HUDEP-2 (cell line): ENCODE measurements around the gene STX8.
A peak's percentile ranks its signal among the peaks of the same experiment; 100 is the strongest.
"Not testable (repeated sequence)": the region's sequence is repeated elsewhere in the genome, so short reads cannot be mapped to it uniquely, and the experiment has no call there.

Experiments used
- DNase-seq, 76 experiments: peaks; one replicate each; lab custom pipeline; 2025; ENCODE audit not compliant: unreplicated experiment in 76 of 76; lab: John Stamatoyannopoulos, UW

The STX8 gene

DNA sequence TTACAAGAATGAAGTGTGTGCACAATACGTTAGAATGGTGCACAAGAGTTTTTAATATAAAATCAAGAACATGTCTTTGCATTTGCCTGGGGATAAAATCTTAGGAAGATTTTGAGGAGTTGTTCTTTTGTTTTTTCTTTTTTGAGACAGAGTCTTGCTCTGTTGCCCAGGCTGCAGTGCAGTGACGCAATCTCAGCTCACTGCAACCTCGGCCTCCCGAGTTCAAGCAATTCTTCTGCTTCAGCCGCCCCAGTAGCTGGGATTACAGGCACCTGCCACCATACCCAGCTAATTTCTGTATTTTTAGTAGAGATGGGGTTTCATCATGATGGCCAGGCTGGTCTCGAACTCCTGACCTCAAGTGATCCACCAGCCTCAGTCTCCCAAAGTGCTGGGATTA is 128.3 kb downstream of the STX8 start:
- not testable (repeated sequence) for DNase-seq

DNA sequence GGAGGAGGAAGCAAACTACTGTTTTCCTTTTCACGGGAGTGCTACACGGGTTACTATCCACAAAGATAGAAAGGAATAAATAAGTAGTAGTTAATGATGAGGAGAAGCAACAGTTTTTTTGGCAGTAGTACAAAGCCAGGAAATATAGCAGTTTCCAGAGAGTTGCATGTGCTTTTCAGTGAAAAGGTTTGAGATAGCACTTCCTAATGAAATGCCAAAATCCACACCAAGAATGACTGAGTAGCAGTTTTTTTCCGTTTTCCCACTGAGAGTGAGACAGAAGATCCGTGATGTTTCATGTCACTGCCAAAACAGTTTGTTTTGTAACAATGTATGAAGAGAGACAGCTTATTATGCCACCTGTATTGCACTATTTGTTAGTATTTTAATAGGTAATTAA is 129.1 kb downstream of the STX8 start:
- no peak for DNase-seq

DNA sequence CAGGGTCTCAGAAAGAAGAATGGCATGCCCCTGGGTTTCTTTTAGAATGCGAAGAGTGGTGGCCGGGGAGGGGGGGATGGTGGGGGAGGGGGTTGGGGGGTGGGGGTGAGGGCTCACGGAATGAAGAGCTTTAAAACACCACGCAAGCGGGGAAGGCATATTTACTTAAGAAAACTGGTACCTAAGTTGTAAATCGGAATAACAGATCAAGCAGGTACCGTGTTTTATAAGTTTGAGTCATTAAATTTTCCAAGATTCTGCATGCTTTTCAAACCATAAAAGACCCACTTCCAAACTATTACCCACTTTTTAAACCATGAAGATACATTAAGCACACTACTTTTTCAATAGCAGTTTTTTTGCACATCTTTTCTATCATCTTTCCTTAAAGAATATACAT is 130.2 kb downstream of the STX8 start:
- DNase-seq = no peak

DNA sequence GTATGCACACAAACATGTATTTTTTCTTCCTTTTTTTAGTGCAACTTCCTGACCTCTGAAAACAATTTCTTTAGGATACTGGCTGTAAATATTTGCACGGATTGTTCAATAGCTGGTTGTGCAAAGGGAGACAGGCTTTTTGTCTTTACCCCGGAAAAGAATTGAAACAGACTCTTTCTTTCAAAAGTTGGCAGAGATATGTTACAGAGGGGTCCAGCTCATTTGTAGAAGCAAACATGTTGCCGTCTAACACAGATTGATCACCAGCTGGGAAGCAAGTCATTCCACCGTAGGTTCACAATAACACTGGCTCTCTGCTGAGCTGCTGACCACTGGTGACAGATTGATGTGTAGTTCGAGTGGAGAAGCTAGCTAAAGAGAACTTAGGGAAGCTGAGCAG is 130.9 kb downstream of the STX8 start:
- DNase-seq = no peak

DNA sequence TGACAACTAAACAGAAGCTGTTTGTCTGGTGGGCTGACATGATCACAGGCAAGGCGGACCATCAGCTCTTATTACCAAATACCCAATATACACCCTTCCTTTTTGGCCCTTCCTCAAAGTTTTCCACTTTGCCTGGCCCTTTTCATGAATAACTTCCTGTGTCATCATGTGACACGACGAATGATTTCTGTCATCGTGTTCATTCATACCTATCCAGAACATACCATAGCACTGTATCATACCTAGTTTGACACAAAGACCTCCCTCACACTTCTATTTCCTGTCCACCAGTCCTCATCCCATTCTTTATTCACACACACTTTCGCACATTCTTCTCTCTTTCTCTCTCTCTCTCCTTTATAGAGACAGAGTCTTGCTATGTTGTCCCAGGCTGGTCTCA is 131.8 kb downstream of the STX8 start:
- no peak for DNase-seq

DNA sequence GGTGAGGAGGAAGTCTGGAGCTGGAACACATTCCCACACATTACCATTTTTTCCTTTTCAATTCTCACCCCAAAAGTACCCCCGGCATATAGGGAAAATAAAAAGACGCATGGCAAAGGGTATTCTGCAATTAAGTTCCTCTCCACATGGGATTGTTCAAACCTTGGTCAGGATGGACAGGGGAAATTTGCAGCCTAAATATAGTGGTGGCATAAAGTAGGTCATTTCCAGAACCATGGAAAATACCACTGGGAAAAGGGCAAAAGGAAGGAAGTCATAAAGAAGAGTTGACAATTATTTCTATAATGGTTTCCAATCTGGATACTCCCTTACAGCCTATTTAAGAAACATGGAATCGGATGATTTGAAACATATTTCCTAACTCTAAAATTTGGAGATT is 135.8 kb downstream of the STX8 start:
- no peak for DNase-seq

DNA sequence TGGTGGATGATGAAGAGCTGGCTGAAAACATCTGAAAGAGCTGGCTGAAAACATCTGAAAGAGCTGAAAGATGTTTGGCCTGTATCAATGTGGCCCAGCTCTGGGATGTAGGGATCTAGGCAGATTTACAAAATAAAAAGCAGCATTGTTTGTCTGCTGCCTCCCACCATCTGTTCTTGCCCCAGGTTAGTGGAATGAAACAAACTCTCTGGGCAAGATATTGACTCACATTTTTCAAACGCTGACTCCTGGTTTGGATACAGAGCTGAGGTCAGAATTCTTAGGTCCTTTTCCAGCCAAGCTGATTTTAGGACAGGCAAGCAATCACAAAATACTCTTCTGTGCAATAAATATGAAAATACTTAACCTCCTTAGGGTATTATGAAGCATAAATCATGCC is 139.0 kb downstream of the STX8 start:
- no peak for DNase-seq

DNA sequence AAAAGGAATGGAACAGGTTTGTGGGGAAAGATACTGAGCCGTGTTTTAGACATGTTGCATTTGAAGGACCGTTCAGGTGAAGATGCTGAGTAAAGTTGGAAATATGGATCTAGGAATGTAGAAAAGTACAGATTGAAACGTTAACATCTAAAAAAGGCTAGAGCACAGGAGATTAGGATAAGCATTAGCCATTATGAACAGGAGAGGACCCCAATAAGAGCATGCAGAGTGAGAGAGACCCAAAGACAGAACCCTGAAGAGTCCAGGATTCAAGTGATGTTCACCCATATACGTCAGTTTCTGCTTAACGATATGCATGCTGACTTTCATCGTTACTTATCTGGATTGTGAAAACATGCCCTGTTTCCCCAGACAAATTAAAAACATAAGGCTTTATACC is 140.5 kb downstream of the STX8 start:
- no peak for DNase-seq

DNA sequence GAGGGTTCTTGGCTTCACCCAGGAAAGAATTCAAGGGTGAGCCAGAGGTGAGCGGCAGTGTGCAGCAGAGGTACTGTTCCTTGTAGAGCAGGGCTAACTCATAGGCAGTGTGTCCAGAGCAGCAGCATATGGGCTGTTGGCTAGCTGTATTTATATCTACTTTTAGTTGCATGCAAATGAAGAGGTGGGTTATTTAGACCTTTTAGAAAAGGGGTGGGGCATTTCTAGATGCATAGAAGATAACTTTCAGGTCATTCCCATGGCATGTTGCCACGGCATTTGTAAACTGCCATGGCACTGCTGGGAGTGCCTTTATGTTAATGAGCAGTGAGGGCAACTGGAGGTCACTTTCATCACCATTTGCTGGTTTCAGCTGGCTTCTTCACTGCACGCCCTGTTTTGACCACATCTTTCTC is 141.0 kb downstream of the STX8 start:
- DNase-seq = peak in 4 of 76 experiments; percentile 1 to 6 (median 2)

DNA sequence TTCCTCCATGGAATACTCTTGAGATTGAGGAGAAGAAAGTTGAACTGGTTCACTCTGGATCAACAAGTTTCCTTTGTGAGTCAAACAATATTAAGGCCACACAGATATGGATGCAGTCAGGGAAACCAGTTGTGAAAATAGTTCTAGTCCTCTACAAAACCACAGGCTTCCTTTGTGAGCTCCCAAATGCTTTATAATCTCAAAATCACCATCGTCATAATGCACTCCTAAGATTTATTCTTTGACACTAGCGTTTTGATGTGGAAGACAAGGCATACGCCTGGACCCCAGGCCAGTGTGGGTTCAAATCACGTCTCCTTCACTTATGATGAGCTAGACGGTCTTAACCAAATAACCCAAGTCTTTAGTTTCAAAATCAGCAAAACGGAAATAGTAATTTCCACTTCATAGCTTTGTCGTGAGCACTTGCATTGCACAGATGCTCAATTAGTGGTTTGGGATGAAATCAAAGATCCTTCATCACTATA is 142.6 kb downstream of the STX8 start:
- no peak for DNase-seq

DNA sequence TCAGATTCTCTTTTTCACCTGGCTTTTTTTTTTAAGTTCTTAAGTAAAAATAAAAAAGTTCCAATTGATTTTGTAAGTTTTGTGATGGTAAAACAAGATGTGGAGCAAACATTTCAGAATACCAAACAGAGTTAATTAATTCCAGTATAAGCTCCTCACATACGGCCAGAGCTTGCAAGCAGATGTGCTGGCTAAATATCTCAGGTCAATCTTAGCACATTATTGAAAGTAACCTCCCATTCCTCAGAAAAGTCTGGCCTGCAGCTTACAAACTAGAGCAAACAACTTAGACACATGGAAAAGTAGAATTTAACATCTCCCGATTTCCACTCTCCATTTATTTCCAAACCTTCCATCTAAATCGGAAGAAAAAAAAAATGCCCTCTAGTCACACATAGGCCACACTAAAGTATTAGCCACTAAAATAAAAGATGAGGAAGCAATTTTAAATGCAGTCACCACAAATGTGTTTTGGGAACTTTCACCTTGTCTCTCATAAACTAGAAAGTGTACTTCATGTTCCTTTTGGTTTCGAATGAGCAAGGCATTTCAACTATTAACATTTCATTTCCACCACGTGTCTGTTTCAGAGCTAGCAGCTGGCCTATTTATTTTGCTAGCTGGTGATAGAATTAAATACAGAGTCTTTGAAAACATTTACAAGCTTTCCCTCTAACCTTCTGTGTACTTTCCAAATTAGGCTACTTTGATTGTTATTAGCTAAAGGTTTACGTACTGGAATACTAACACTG is 143.3 kb downstream of the STX8 start:
- DNase-seq = no peak

DNA sequence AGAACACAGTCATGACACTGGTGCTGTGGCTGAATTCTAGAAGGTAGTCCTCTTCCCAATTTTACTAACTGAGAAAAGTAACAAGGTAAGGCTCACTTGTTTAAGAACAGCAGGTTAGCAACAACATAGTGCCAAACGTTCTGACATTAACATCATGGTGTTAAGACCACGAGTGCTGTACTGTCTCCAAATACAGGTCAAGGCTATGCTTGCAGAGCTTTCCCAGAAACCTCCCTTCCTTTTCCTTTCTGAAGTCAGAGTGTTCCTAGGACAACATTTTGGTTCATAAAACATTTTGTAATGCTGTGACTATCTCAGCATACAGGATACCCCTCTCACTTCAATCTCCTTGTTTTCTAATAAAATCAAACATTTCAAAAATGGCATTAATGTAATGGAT is 144.0 kb downstream of the STX8 start:
- no peak for DNase-seq

DNA sequence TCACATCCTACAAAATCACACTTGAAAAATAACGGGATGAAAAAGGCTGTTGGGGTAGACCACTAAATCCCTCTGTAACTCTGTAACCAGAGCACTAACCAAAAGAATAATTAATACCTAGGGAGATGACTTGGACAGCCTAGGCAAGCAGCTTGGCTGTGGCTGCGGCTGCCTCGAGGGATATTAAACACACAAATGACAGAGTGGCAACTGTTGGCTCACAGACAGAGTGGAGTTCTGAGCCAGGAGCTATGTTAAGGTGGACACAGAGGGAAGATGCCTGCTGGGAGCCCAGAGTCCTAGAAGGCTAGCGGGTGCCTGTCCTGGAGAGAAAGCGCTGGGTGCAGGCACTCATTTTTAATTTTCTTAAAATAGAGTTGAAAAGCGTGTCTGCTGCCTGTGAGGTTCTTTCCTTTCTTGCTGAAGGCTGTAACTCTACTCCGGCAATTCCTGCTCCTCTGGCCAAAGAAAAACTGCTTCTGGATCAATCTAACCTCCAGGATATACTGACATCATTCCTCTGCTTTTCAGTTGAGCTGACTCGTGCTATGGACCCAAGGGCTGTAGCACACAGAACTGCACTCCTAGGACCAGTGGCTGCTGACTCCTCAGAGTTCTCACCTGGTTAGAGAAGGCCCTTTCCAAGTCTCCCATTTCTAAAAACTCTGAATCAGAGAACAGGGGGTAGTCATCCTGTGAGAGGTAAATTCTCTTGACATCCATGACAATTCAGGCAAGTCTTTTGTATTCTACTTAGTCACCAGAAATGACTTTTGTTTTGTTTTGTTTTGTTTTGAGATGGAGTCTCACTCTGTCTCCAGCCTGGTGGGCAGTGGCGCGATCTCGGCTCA is 147.9 kb downstream of the STX8 start:
- no peak for DNase-seq

DNA sequence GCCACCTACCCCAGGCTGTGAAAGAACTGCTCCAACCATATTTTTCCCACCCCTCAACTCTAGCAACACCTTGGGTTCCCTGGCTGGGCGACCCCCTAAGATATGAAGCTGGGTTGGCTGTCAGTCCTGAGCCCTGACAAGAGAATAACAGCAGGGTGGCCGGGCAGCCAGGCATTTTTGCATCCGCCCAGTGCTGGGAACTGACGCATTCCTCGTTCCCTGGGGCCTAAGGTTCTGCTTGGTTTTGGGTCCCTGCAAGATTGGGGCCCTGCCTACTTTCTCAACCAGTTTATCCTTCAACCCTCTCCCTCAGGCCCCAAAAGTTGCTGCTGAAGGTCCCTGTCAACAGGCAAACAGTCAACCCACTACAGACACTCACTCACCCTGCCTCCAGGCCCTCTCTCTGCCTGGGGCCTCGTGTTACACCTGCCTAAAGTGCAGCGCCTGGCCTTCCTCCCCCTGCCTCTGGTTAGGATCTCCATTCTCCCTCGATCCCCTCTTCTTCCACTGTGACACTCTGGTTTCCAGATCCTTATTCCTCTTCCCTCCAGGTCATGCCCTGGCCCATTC is 151.5 kb downstream of the STX8 start:
- DNase-seq = no peak

DNA sequence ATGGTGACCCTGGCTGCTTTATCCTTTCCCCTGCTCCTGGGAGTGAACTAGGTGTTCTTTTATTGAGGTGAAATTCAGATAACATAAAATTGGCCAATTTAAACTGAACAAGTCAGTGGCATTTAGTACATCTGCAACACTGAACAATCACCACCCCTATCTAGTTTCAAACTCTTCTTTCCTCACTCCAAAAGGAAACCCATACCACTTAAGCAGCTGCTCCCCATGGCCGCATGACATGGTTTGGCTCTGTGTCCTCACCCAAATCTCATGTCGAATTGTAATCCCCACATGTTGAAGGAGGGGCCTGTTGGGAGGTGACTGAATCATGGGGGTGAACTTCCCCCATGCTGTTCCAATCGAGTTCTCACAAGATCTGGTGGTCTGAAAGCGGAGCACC is 154.1 kb downstream of the STX8 start:
- DNase-seq = no peak

DNA sequence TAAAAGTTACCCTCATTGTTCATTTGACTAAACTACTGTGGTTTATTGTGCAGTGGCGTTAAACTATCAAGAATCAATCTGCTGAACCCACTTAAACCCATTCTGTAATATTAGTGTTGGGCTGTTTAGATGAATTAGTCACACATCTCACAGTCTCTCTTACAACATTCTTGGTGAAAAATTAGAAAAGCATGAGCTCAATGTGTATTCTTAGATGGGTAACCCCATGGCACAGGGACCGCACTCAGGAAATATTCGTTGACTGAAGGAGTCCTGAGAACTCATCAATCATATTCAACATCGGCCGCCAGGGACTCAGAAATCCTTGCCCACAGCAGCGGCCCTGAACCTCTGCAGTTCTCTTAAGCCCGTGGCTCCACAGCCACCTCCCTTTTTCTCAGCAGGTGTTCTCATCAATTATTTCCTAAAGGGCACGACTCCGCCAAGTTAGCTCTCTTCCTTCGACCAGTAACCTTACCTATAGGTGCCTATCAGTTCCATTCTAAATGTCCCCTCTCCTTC is 155.6 kb downstream of the STX8 start:
- no peak for DNase-seq

DNA sequence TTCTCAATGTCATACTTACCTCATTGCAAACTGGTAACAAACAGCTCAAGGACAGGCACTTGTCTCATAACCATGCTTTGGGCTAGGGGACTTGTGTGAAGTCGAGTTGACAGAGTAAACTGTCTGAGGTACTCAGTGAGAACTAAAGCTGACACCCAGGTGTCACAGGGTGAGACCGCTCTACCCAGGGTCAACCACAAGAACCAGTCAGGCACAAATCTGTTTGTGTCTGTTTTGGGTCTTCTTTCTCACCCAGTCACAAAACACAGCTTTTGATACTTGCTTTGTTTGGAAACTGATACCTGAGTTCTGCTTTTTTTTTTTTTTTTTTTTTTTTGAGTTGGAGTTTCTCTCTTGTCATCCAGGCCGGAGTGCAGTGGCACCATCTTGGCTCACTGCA is 161.1 kb downstream of the STX8 start:
- no peak for DNase-seq

DNA sequence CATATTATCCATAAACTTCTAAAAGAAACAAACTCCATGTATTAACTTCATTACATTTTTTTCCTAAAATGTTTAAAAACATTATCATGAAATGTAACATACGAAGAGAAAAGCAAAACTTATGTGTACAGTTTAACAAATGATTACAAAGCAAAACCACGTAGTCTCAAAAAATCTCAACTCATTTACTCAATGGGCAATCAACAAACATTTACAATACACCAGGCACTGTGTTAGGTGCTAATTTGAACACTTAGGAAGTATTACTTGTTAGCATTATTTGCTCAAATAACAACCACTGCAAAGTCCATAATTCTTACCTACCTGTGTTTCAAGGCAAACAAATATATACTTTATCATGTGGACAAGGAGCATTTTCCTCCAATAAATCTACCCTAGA is 164.9 kb downstream of the STX8 start:
- no peak for DNase-seq

DNA sequence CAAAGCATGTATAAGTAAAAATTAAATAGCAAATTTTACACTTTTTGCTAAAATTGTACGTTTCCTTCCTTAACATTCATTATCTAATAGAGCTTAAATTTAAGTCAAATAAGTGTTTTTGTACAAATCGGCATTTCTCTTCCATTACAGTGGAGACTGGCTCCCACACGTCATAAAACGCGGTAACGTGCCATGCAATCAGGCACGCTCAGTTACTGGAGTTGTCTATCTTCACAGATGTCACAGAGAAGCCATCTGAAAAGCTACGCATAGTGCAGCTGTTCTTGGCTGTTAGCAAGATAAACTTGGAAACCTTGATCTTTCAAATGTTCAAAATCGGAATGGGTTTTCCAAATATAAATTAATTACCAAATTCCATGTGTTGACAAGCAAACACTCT is 165.3 kb downstream of the STX8 start:
- DNase-seq = no peak

DNA sequence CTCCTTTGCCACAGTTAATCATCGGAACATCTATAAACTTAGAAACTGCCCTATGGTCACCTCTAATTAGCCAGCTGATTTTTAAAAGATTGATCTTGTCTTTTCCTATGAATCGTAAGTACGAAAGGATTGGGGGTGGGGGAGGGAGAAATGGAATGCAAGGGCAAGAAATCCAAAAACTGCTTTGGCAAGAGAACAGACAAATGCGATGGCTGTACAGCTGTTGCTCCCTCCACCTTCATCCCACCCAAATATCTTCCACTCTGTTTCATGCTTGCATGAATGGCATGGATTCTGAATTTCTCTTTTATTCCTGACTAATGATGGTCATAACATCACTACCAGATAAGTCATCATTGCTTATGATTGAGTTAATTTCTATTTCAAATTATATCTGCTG is 165.7 kb downstream of the STX8 start:
- no peak for DNase-seq
